MM.1S (cell line): ENCODE data around the gene WDR90.

Experiments used
- DNase-seq: peaks from one replicate; pipeline ENCODE4 v3.0.0-alpha.2; 2015
- H2AFZ ChIP-seq: fragments of 300-600 bp; sonication (generic); 2 replicates; pipeline ENCODE4 v1.6.0; 2016; ENCODE audit warnings: antibody characterized with exemption, low read length
- H3F3A ChIP-seq: fragments of 300-600 bp; sonication (generic); 2 replicates; pipeline ENCODE4 v1.6.1; 2016; ENCODE audit warnings: mild to moderate bottlenecking, antibody characterized with exemption, low read length, moderate library complexity, mixed read lengths; ENCODE audit not compliant: insufficient read depth
- H3K27ac ChIP-seq: fragments of 300-600 bp; sonication (generic); 2 replicates; pipeline ENCODE4 v1.5.1; 2016; ENCODE audit warnings: mild to moderate bottlenecking, low read length
- H3K27me3 ChIP-seq: fragments of 300-600 bp; sonication (generic); replicated peaks from 2 replicates; pipeline ENCODE4 v1.6.0; 2016; ENCODE audit warnings: low read length; ENCODE audit not compliant: insufficient read depth
- H3K36me3 ChIP-seq: fragments of 300-600 bp; sonication (generic); replicated peaks from 2 replicates; pipeline ENCODE4 v1.6.1; 2016; ENCODE audit warnings: mild to moderate bottlenecking, low read length, mixed read lengths; ENCODE audit not compliant: insufficient read depth
- H3K4me1 ChIP-seq: fragments of 300-600 bp; sonication (generic); 2 replicates; pipeline ENCODE4 v1.6.1; 2016; ENCODE audit warnings: low read length, mixed read lengths
- H3K4me2 ChIP-seq: fragments of 300-600 bp; sonication (generic); 2 replicates; pipeline ENCODE4 v1.6.0; 2016; ENCODE audit warnings: low read depth, low read length
- H3K4me3 ChIP-seq: fragments of 300-600 bp; sonication (generic); 2 replicates; pipeline ENCODE4 v1.5.1; 2016; ENCODE audit warnings: low read length, mixed read lengths
- H3K79me2 ChIP-seq: fragments of 300-600 bp; sonication (generic); 2 replicates; pipeline ENCODE4 v1.6.1; 2016; ENCODE audit warnings: mixed run types, low read length, mixed read lengths
- H3K9ac ChIP-seq: fragments of 300-600 bp; sonication (generic); 2 replicates; pipeline ENCODE4 v1.6.1; 2016; ENCODE audit warnings: low read length, mixed read lengths
- H3K9me2 ChIP-seq: fragments of 300-600 bp; sonication (generic); replicated peaks from 2 replicates; pipeline ENCODE4 v1.6.1; 2016; ENCODE audit warnings: mild to moderate bottlenecking, low read length, mixed read lengths; ENCODE audit not compliant: insufficient read depth
- H3K9me3 ChIP-seq: fragments of 300-600 bp; sonication (generic); replicated peaks from 2 replicates; pipeline ENCODE4 v1.6.1; 2016; ENCODE audit warnings: mild to moderate bottlenecking, low read length, mixed read lengths; ENCODE audit not compliant: insufficient read depth
- H4K20me1 ChIP-seq: fragments of 300-600 bp; sonication (generic); 2 replicates; pipeline ENCODE4 v1.6.1; 2016; ENCODE audit warnings: mild to moderate bottlenecking, low read length, moderate library complexity, mixed read lengths; ENCODE audit not compliant: insufficient read depth
- CTCF ChIP-seq: fragments of 300-600 bp; sonication (generic); IDR thresholded peaks from 2 replicates; pipeline ENCODE4 v1.5.1; 2016; ENCODE audit warnings: antibody characterized with exemption, low read length, mixed read lengths
- EZH2 ChIP-seq: fragments of 300-600 bp; sonication (generic); optimal IDR thresholded peaks from 2 replicates; pipeline ENCODE3; 2017; ENCODE audit warnings: low read depth, mild to moderate bottlenecking, antibody characterized with exemption, low read length, mixed read lengths
- EZH2phosphoT487 ChIP-seq: fragments of 300-600 bp; sonication (generic); IDR thresholded peaks from 2 replicates; pipeline ENCODE4 v1.6.1; 2018; ENCODE audit warnings: antibody characterized with exemption, low read length

WDR90 gene

GRCh38 chr16:606656-607307 is 42.4 kb upstream of the WDR90 start:
- Histone ChIP-seq H2AFZ (no peak overlapping the region), H3K4me3 (no peak overlapping the region), H3K9me2 (no peaks in the 10 kb centered on the region), H3K9ac (no peak overlapping the region), H3K36me3 (no peaks in the 10 kb centered on the region), H3K27me3 (no peaks in the 10 kb centered on the region), H4K20me1 (no peaks in the 10 kb centered on the region), H3F3A (no peaks in the 10 kb centered on the region), H3K27ac (no peak overlapping the region), H3K4me2 (no peak overlapping the region), H3K4me1 (no peaks in the 10 kb centered on the region), H3K9me3 (no peaks in the 10 kb centered on the region), H3K79me2 (peaks cover 42% of the 10 kb centered on the region)
- TF ChIP-seq EZH2phosphoT487, result no peak
- TF ChIP-seq EZH2, result no peak
- TF ChIP-seq CTCF, result no peak
- DNase-seq, result no peak

GRCh38 chr16:608019-608418 is 41.1 kb upstream of the WDR90 start:
- Histone ChIP-seq H2AFZ (no peak overlapping the region), H3K9ac (no peak overlapping the region), H3K4me2 (no peak overlapping the region), H3K27me3 (no peaks in the 10 kb centered on the region), H3K36me3 (no peaks in the 10 kb centered on the region), H3K27ac (no peak overlapping the region), H4K20me1 (no peaks in the 10 kb centered on the region), H3F3A (no peaks in the 10 kb centered on the region), H3K4me3 (no peak overlapping the region), H3K79me2 (peaks cover 39% of the 10 kb centered on the region), H3K9me3 (no peaks in the 10 kb centered on the region), H3K9me2 (no peaks in the 10 kb centered on the region), H3K4me1 (no peaks in the 10 kb centered on the region)
- DNase-seq, result no peak
- TF ChIP-seq EZH2phosphoT487, result no peak
- no peak for TF ChIP-seq EZH2
- no peak for TF ChIP-seq CTCF

- no peaks in the 10 kb centered on the region for H3F3A ChIP-seq
- no peaks in the 10 kb centered on the region for H3K27me3 ChIP-seq
- no peaks in the 10 kb centered on the region for H4K20me1 ChIP-seq
- no peak overlapping the region for H3K4me2 ChIP-seq
- H3K27ac ChIP-seq, result no peak overlapping the region
- H3K9me2 ChIP-seq, result no peaks in the 10 kb centered on the region
- peaks cover 32% of the 10 kb centered on the region for H3K79me2 ChIP-seq
- no peak overlapping the region for H2AFZ ChIP-seq
- no peak overlapping the region for H3K4me3 ChIP-seq
- no peak overlapping the region for H3K9ac ChIP-seq
- H3K4me1 ChIP-seq, result no peaks in the 10 kb centered on the region
- H3K36me3 ChIP-seq, result no peaks in the 10 kb centered on the region
- TF ChIP-seq EZH2 (no peak), EZH2phosphoT487 (no peak), CTCF (no peak)
- no peak for DNase-seq
- no peaks in the 10 kb centered on the region for H3K9me3 ChIP-seq
Observed at GRCh38 chr16:609316-609715, 39.8 kb upstream of the WDR90 start.
